ENCODE measurements around the gene SLC12A1.
A peak's percentile ranks its signal among the peaks of the same experiment; 100 is the strongest.

SLC12A1 gene

DNA sequence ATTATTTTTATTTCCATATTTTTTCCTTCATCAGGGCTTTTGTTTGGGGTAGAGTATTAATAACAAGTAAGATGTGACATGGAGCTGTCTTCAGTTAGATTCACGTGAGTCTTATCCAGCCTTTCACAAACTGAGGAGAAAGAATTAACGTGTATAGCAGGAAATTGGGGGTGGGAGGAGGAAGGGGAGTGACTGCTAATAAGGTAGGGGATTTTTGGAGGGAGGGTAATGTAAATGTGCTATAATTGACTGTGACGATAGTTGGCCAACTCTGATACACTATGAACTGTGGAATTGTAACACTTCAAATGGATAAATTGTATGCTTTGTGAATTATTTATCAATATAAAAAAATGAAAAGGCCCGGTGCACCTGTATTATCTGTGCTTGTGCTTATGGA lies 134.0 kb downstream of the SLC12A1 start:
- in situ Hi-C loops (cut with MboI; ENCODE audit: low sequenced_read_pairs, unreplicated experiment): no loop called here
- DNase-seq (ENCODE audit: low spot score): no peak
- TF ChIP-seq, protein P1, sequence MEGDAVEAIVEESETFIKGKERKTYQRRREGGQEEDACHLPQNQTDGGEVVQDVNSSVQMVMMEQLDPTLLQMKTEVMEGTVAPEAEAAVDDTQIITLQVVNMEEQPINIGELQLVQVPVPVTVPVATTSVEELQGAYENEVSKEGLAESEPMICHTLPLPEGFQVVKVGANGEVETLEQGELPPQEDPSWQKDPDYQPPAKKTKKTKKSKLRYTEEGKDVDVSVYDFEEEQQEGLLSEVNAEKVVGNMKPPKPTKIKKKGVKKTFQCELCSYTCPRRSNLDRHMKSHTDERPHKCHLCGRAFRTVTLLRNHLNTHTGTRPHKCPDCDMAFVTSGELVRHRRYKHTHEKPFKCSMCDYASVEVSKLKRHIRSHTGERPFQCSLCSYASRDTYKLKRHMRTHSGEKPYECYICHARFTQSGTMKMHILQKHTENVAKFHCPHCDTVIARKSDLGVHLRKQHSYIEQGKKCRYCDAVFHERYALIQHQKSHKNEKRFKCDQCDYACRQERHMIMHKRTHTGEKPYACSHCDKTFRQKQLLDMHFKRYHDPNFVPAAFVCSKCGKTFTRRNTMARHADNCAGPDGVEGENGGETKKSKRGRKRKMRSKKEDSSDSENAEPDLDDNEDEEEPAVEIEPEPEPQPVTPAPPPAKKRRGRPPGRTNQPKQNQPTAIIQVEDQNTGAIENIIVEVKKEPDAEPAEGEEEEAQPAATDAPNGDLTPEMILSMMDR (IDR thresholded peaks at IDR 0.05; ENCODE audit: borderline replicate concordance, control extremely low read depth, extremely low read depth, insufficient read depth, missing control alignments): no peak

DNA sequence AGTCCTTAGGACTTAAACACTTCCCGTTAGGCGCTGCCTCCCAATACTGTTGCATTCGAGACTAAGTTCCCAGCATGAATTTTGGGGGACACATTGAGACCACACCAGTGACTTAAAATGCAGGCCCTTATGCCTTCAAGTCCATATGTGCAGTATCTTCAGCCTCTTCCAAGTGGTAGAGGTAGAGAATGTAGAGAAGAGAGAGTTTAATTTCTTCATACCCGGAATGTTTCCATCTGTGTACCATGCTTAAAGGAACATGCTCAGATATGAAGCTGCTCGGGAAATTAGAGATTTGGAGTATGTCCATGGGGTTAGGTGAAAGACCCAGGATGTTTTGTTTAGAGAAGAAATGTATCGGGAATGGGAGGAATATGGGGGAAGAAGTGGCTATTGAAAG lies 137.8 kb downstream of the SLC12A1 start:
- TF ChIP-seq, protein P1 (IDR thresholded peaks at IDR 0.05; ENCODE audit: borderline replicate concordance, control extremely low read depth, extremely low read depth, insufficient read depth, missing control alignments): no peak
- in situ Hi-C loops (cut with MboI; ENCODE audit: low sequenced_read_pairs, unreplicated experiment): no loop called here
- no peak for DNase-seq (ENCODE audit: low spot score)

DNA sequence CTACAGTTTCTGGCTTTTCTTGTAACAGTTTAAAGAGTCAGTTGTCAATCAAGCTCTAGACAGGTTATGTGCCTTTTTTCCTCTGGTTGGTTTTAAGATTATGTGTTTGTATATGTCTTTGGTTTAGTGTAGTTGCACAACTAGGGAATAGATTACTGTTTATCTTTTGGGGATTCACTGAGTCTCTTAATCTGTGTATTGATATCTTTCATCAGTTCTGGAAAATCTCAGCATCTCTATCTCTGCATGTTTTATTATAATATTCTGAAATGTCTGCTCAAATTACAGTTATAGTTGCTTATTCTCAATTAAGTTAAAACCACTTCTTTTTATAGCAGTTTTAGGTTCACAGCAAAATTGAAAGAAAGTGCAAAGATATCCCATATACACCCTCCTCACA lies 139.4 kb downstream of the SLC12A1 start:
- no peak for DNase-seq (ENCODE audit: low spot score)
- in situ Hi-C loops (cut with MboI; ENCODE audit: low sequenced_read_pairs, unreplicated experiment): no loop called here
- TF ChIP-seq, protein P1 (IDR thresholded peaks at IDR 0.05; ENCODE audit: borderline replicate concordance, control extremely low read depth, extremely low read depth, insufficient read depth, missing control alignments): no peak

DNA sequence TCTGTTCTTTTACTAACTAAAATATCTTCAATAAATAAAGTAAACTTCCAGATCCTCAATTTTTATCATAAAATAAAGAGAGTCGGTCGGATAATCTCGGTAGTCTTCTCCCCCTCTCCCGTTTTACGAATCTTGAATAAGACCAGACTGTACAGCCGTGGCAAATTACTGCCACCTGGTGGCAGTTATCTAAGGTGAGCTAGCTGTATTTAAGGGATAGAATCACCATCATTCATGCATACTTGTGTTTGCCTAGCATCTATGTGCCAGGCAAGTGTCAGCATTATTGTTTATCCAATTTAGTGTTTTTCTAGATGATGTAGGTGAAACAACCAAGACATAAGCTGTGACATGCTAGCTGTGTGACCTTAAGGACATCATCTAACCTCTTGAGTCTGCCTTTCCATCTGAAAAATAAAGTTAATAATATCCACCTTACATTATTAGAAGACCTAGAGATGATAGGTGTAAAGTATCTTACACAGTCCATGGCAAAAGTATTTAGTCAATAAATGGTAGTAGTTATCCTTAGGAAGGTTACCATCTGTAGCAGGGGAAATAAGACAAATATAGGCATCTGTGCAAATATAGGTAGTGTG lies 146.5 kb downstream of the SLC12A1 start:
- in situ Hi-C loops (cut with MboI; ENCODE audit: low sequenced_read_pairs, unreplicated experiment): loop anchor here (25.0 kb wide), 3 partner anchors 285 to 610 kb away; partner anchors contain the start of genes CEP152, FBN1 and SHC4
- peak; percentile 64 for DNase-seq (ENCODE audit: low spot score)
- TF ChIP-seq, protein P1 (IDR thresholded peaks at IDR 0.05; ENCODE audit: borderline replicate concordance, control extremely low read depth, extremely low read depth, insufficient read depth, missing control alignments): peak; percentile 65

Data from GM13976 (cell line).